ENCODE results near the gene SCGN. TPM values are rescaled to one million over a fixed set of nuclear protein-coding genes. Genes with fewer than 3 reads are reported as not detected.

SCGN gene
- total RNA-seq, 1 donor from 2014 or later = not detected

DNA sequence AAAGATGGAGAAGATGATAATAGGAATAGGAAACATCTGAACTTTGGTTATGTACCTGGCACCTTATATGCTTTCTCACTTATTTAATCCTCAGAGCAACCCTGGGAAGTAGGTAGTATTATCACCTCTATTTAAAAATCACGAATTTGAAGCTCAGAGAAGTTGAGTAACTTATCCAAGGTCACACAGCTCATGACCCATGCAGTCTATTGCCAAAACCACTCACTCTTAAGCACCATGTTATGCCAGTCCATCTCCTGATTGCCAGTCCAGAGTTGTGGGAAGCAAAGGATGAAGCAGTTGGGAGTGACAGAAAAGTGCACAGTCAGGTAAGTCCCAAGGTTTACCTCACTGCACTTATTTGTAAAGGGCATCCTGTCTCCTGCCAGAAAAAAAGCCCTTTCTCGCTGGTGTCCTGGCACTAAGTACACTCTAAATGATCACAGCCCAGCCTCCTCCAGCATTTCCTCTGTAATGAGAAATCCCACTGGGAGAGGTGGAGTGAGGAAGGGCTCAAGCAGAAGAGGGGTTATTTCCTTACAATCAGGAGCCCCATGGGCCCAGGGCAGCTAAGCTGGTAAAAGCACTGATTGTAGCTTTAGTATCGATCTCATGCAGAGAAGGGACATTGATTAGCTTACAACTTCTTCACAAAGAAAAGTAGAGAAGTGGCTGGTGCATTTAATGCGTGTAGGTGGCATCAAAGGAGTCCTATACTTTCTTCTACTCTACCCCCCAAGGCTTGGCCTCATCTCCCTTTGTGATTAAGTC, 21.3 kb upstream of the SCGN start:
- TF ChIP-seq, protein P1, sequence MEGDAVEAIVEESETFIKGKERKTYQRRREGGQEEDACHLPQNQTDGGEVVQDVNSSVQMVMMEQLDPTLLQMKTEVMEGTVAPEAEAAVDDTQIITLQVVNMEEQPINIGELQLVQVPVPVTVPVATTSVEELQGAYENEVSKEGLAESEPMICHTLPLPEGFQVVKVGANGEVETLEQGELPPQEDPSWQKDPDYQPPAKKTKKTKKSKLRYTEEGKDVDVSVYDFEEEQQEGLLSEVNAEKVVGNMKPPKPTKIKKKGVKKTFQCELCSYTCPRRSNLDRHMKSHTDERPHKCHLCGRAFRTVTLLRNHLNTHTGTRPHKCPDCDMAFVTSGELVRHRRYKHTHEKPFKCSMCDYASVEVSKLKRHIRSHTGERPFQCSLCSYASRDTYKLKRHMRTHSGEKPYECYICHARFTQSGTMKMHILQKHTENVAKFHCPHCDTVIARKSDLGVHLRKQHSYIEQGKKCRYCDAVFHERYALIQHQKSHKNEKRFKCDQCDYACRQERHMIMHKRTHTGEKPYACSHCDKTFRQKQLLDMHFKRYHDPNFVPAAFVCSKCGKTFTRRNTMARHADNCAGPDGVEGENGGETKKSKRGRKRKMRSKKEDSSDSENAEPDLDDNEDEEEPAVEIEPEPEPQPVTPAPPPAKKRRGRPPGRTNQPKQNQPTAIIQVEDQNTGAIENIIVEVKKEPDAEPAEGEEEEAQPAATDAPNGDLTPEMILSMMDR (IDR thresholded peaks at IDR 0.05; ENCODE audit: insufficient read depth, low read length, severe bottlenecking) = no peak
- FAIRE-seq (no peak), DNase-seq (ENCODE audit: low read depth) (no peak)
- Histone ChIP-seq H3K27me3 (ENCODE audit: control insufficient read depth, insufficient read depth, low read length) (no peaks in the 10 kb centered on the region), H3K4me3 (ENCODE audit: low read depth, low read length) (no peak overlapping the region), H3K36me3 (ENCODE audit: control insufficient read depth, insufficient read depth, low read length) (no peaks in the 10 kb centered on the region)

DNA sequence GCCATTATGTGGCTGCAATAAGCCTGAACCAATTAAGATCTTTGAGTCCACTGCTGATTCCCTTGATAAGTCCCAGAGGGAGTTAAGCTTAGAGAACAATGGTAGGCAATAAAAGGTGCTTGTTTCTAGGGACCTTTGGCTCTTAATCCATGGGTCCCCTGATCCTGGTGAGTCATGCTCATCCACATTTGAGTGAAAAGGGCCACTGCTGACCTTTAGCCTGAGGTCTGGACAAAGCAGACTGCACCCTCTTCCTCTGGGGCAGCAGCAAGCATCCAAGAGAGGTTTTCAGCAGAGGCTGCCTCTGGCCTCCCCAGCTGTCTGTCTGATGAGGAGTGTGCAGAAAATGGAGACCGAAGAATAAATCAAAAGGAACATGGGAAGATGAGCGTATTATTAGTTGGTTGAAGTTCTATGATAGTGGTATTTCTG, 16.1 kb upstream of the SCGN start:
- TF ChIP-seq, protein P1 (IDR thresholded peaks at IDR 0.05; ENCODE audit: insufficient read depth, low read length, severe bottlenecking) = no peak
- DNase-seq (ENCODE audit: low read depth) = no peak
- H3K27me3 ChIP-seq (ENCODE audit: control insufficient read depth, insufficient read depth, low read length) = no peaks in the 10 kb centered on the region
- H3K4me3 ChIP-seq (ENCODE audit: low read depth, low read length) = no peak overlapping the region
- FAIRE-seq = no peak
- H3K36me3 ChIP-seq (ENCODE audit: control insufficient read depth, insufficient read depth, low read length) = no peaks in the 10 kb centered on the region

DNA sequence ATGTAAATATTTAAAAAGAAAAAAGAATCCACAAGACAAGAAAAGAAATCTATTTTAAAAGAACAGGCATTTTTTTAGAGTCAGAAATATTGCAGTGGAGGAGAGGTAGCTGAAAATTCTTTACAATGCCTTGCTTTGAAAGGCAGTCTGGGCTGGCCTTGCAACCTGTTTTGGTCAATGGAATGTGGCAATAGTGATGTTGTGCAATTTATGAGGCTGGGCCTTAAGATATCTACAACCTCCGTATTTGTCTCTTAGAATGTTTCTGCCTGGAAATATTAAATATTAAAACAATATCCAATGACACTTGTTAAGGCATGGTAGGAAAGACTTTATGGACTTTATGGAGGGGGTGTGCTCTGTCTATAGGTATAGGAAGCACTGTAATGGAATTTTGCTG, 14.8 kb upstream of the SCGN start:
- no peaks in the 10 kb centered on the region for H3K36me3 ChIP-seq (ENCODE audit: control insufficient read depth, insufficient read depth, low read length)
- no peak overlapping the region for H3K4me3 ChIP-seq (ENCODE audit: low read depth, low read length)
- peaks cover 1% of the 10 kb centered on the region for H3K27me3 ChIP-seq (ENCODE audit: control insufficient read depth, insufficient read depth, low read length)
- TF ChIP-seq, protein P1 (IDR thresholded peaks at IDR 0.05; ENCODE audit: insufficient read depth, low read length, severe bottlenecking) = no peak
- FAIRE-seq = no peak
- DNase-seq (ENCODE audit: low read depth) = no peak

DNA sequence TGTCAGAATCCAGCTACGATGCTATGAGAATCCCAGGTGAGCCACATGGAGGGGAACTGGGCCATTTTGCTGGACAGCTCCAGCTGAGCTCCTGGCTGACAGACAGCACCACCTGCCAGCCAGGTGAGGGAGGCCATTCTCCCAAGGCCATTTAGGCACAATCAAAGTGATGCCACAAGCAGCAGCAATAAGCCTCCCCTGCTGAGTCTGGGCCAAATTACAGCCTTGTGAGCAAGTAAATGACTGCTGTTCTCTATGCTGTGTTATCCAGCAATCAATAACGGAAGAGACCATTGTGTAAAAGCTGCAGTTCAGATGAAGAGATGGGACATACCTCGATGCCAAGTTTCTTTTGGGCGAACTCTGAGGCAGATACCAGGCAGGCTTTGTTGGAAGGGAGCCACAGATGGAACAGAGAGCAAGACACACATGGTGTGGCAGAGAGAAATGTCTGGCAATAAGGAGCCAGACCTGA, 14.0 kb upstream of the SCGN start:
- DNase-seq (ENCODE audit: low read depth) (peak; percentile 15), FAIRE-seq (no peak)
- H3K4me3 ChIP-seq (ENCODE audit: low read depth, low read length) = no peak overlapping the region
- H3K27me3 ChIP-seq (ENCODE audit: control insufficient read depth, insufficient read depth, low read length) = peaks cover 2% of the 10 kb centered on the region
- H3K36me3 ChIP-seq (ENCODE audit: control insufficient read depth, insufficient read depth, low read length) = no peaks in the 10 kb centered on the region
- TF ChIP-seq, protein P1 (IDR thresholded peaks at IDR 0.05; ENCODE audit: insufficient read depth, low read length, severe bottlenecking) = peak; percentile 38

DNA sequence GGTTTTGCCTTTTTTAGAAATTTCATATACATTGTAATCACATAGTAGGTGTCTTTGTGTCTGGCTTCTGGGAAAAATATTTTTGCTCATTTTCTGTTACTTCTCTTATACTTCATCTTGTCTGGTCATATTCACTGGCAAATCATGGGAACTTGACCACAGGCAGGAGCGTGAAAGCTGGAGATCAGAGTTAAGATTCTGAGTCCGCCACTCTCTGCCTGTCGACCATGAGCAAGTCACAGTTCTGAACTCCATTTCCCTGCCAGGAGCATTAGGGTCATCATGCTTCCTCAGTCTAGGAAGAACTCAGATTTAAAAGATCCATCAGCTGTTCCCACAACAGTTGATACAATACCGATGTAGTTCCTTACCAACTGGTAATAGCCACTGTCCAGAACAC, 12.4 kb upstream of the SCGN start:
- H3K36me3 ChIP-seq (ENCODE audit: control insufficient read depth, insufficient read depth, low read length) = no peaks in the 10 kb centered on the region
- TF ChIP-seq, protein P1 (IDR thresholded peaks at IDR 0.05; ENCODE audit: insufficient read depth, low read length, severe bottlenecking) = no peak
- FAIRE-seq = no peak
- no peak for DNase-seq (ENCODE audit: low read depth)
- H3K4me3 ChIP-seq (ENCODE audit: low read depth, low read length) = no peak overlapping the region
- peaks cover 3% of the 10 kb centered on the region for H3K27me3 ChIP-seq (ENCODE audit: control insufficient read depth, insufficient read depth, low read length)
